Gastroesophageal sphincter (tissue), 4 donors: ENCODE measurements around the gene MICAL3. TPM values are rescaled to one million over a fixed set of nuclear protein-coding genes. Genes with fewer than 3 reads are reported as not detected.

Experiments
- ATAC-seq: fragments of 150-250 bp; one replicate; pipeline ENCODE4 v1.9.1; 2016; ENCODE audit warnings: mild to moderate bottlenecking, moderate library complexity
- H3K27ac ChIP-seq, 4 donors: fragments of 200-600 bp; sonication (generic) in 3 of 4; 1 replicate in 3 of 4; 2 replicates in 1 of 4; pipeline ENCODE4 v1.5.1; 2016 to 2019
- H3K27me3 ChIP-seq: fragments of 200-600 bp; sonication (generic); one replicate; pipeline ENCODE4 v1.5.1; 2019
- H3K36me3 ChIP-seq, 2 donors: fragments of 200-600 bp; sonication (generic); one replicate each; pipeline ENCODE4 v1.5.1; 2019; ENCODE audit warnings: control low read depth in 1 of 2
- H3K4me1 ChIP-seq, 3 donors: fragments of 200-600 bp; sonication (generic); 1 replicate in 2 of 3; 2 replicates in 1 of 3; pipeline ENCODE4 v1.5.1; 2016 to 2019; ENCODE audit warnings: control low read depth in 2 of 3
- H3K4me3 ChIP-seq, 2 donors: fragments of 200-600 bp; sonication (generic); one replicate each; pipeline ENCODE4 v1.5.1; 2019; ENCODE audit warnings: mild to moderate bottlenecking in 1 of 2, moderate library complexity in 1 of 2
- H3K9me3 ChIP-seq, 3 donors: fragments of 200-600 bp; sonication (generic); one replicate each; pipeline ENCODE4 v1.5.1; 2017 to 2019; ENCODE audit warnings: control low read depth in 2 of 3
- EP300 ChIP-seq: sonication (generic); formaldehyde crosslinking; IDR thresholded peaks from one replicate; pipeline ENCODE4 v1.6.1; 2017; ENCODE audit warnings: antibody characterized with exemption, mild to moderate bottlenecking
- POLR2A ChIP-seq, 2 donors: fragments of 450-650 bp; IDR thresholded peaks; one replicate each; pipeline ENCODE4 v1.6.1; 2017; ENCODE audit warnings: antibody characterized with exemption in 2 of 2, mild to moderate bottlenecking in 2 of 2, moderate library complexity in 1 of 2
- POLR2AphosphoS5 ChIP-seq: sonication (generic); formaldehyde crosslinking; IDR thresholded peaks from one replicate; pipeline ENCODE4 v1.6.1; 2017; ENCODE audit warnings: antibody characterized with exemption
- WGBS, 2 donors: methylation state at CpG; one replicate each; pipeline ENCODE4 v1.1.5; 2018; ENCODE audit warnings: low coverage in 1 of 2; 5-methylcytosine and 5-hydroxymethylcytosine counted together
- total RNA-seq, 4 donors: library from RNA; depleted of rRNA; stranded (reverse); fragments of >200 nt; gene quantifications; one replicate each; pipeline ENCODE4 v1.1.0, GENCODE V29; 2016
- TF ChIP-seq, protein P1 (sequence below), 4 experiments: fragments of 200-600 bp in 2 of 4; fragments of 450-650 bp in 2 of 4; sonication (generic) in 1 of 4; IDR thresholded peaks; one replicate each; pipeline ENCODE4 v1.5.1; 2017 to 2019; ENCODE audit warnings: antibody characterized with exemption in 4 of 4, mild to moderate bottlenecking in 2 of 4, moderate library complexity in 2 of 4

MICAL3 gene
- total RNA-seq, 4 donors from 2014 or later, result 37.3 to 120 (median 51.5) TPM

DNA sequence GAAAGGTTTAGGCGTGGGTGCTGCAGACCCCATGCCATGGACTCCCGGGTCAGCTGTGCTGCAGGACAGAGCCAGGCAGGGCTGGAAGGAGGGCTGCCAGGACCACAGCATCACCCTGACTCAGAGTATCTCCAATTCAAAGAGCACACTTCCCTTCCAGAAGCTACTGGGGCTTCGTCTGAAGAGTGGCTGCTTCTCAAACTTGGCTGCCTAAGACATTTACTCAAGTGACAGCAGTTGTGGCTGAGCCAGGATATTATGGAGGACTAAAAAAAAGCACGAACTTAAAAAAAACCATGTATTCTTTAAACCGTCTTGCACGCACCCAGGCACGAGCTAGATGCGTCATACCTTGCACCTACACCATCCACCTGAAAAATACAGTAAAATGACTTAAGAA is 237.1 kb downstream of the MICAL3 start:
- WGBS, 2 donors, result 44 to 65% methylated on average over 6 to 7 of the region's 8 CpGs
- H3K27me3 ChIP-seq, result no peaks in the 10 kb centered on the region
- no peaks in the 10 kb centered on the region for H3K9me3 ChIP-seq
- no peak for ATAC-seq
- H3K27ac ChIP-seq, result peak overlapping the region in 3 of 4 donors; percentile 34 to 71 (median 65)
- peaks cover 0 to 30% (median 0%) of the 10 kb centered on the region in 3 donors for H3K4me1 ChIP-seq
- TF ChIP-seq POLR2A (IDR thresholded peaks at IDR 0.05) (no peak), POLR2AphosphoS5 (no peak), EP300 (no peak)
- TF ChIP-seq, protein P1, sequence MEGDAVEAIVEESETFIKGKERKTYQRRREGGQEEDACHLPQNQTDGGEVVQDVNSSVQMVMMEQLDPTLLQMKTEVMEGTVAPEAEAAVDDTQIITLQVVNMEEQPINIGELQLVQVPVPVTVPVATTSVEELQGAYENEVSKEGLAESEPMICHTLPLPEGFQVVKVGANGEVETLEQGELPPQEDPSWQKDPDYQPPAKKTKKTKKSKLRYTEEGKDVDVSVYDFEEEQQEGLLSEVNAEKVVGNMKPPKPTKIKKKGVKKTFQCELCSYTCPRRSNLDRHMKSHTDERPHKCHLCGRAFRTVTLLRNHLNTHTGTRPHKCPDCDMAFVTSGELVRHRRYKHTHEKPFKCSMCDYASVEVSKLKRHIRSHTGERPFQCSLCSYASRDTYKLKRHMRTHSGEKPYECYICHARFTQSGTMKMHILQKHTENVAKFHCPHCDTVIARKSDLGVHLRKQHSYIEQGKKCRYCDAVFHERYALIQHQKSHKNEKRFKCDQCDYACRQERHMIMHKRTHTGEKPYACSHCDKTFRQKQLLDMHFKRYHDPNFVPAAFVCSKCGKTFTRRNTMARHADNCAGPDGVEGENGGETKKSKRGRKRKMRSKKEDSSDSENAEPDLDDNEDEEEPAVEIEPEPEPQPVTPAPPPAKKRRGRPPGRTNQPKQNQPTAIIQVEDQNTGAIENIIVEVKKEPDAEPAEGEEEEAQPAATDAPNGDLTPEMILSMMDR (IDR thresholded peaks at IDR 0.05), result no peak
- H3K4me3 ChIP-seq, result no peak overlapping the region
- H3K36me3 ChIP-seq, result peaks cover 0 to 43% of the 10 kb centered on the region in 2 donors

DNA sequence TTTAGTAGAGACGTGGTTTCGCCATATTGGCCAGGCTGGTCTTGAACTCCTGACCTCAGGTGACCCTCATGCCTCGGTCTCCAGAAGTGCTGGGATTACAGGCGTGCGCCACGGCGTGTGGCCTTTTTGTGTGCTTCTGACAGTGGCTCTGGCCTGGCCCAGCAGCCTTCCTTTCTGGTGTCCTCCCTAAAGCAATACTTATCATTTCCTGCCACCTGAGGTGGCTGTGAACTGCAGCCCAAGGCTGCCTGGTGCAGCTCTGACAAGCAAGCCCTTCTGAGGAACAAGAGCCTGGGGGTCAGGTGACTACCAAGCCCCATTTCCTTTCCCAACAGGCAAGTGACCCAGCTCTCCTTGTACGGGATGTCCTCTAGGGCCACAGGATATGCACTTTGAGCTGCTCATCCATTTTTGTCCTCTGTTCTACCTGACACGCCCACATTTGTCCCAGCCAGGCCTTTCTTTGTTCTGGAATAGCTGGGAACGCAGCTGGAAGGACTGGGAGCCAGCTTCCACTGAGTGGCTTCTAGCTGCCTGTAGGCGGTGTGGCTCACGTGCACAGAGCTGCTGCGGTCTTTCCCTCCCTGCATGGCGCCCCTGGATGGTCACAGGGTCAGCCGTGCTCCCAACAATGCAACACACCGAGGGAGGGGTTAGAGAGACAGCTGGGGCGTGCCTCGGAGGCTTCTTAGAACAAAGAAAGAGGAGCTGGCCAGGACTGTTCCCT is 237.8 kb downstream of the MICAL3 start:
- Histone ChIP-seq H3K4me3 (no peak overlapping the region), H3K9me3 (no peaks in the 10 kb centered on the region), H3K27me3 (peaks cover 2% of the 10 kb centered on the region), H3K27ac (peak overlapping the region in 3 of 4 donors; percentile 34 to 71 (median 65)), H3K36me3 (peaks cover 0 to 40% of the 10 kb centered on the region in 2 donors), H3K4me1 (peaks cover 0 to 36% (median 2%) of the 10 kb centered on the region in 3 donors)
- 87% methylated on average over 3 of the region's 18 CpGs; no CpG with 5 or more reads in 1 of the 2 donors for WGBS, 2 donors
- TF ChIP-seq POLR2A (IDR thresholded peaks at IDR 0.05) (no peak), POLR2AphosphoS5 (peak; percentile 44)
- peak; percentile 74 for ATAC-seq

DNA sequence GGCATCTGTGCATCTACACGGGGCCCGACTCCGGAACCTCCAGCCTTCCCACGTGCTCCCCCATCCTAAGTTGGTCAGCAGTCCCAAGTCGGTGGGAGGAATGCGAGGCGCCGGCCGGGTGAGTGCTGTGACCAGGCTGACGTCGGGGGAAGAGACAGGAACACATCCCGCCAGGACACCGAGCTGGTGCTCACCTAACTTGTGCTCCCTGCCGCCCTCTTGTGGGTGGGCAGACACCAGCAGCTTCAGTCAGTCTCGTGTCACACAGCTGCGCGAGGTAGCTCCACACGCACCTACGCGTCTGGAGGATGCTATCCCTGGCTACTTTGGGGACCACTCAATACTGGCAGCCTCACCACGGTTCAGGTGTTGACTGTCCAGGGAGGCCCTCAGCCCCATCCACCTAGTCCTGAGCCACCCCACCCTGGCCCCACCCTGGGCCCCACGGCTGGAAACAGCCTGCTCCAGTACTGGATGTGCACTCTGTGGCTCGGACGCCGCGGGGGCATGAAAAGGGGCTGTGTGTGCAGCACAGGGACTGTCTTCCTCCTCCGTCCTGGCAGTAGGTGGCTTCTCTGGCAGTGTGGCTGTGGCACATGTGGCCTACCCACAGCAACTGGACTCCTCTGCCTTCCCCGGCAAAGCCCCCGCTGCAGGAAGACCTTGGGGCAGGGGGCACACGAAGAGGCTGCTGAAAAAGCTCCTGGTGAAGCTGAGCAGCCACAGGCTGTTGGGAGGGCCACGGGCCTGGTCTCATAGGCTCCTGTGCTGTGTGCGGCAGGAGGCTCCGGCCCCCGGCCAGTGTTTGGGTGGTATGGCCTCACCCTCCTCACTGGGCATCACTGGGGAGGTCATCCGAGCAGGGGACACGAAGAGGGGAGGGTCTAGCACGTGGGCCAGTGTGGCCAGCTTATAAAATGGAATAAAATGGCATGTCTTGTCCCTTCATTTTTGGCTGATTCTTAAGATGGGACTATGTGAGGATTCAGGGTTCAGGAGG is 238.9 kb downstream of the MICAL3 start:
- no peak for TF ChIP-seq POLR2AphosphoS5
- TF ChIP-seq, protein P1 (IDR thresholded peaks at IDR 0.05), result peak in 3 of 4 experiments; percentile 61 to 74 (median 73)
- TF ChIP-seq EP300, result no peak
- Histone ChIP-seq H3K9me3 (no peaks in the 10 kb centered on the region), H3K4me1 (peaks cover 0 to 45% (median 2%) of the 10 kb centered on the region in 3 donors), H3K36me3 (peaks cover 0 to 29% of the 10 kb centered on the region in 2 donors), H3K4me3 (no peak overlapping the region), H3K27ac (peak overlapping the region in 2 of 4 donors; percentile 65 to 71), H3K27me3 (peaks cover 6% of the 10 kb centered on the region)
- ATAC-seq, result peak; percentile 61
- WGBS, 2 donors, result 75 to 92% methylated on average over 4 to 6 of the region's 37 CpGs

DNA sequence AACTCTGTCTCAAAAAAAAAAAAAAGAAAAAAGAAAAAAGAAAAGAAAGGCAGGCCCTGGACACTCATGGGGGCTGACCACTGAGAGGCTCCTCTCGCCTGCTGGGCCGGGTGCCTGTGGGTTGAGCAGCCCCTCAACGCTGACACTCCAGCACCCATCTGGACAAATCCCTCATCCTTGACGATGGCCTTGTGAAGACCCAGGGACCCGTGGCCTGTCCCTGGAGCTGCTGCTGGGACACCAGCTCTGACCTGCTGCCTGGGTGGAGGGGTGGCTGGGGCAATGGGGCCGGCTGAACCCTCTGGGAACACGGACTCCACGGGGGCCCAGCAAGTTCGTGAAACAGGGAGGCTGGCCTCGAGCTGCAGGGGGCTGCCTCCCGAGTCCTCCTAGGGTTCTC is 239.6 kb downstream of the MICAL3 start:
- no peak for ATAC-seq
- Histone ChIP-seq H3K27ac (no peak overlapping the region), H3K9me3 (no peaks in the 10 kb centered on the region), H3K4me1 (peaks cover 0 to 45% (median 2%) of the 10 kb centered on the region in 3 donors), H3K4me3 (no peak overlapping the region), H3K36me3 (peaks cover 0 to 22% of the 10 kb centered on the region in 2 donors), H3K27me3 (peaks cover 13% of the 10 kb centered on the region)
- 80 to 89% methylated on average over 1 to 3 of the region's 11 CpGs for WGBS, 2 donors
- no peak for TF ChIP-seq EP300
- TF ChIP-seq, protein P1 (IDR thresholded peaks at IDR 0.05), result no peak
- no peak for TF ChIP-seq POLR2A (IDR thresholded peaks at IDR 0.05)
- no peak for TF ChIP-seq POLR2AphosphoS5
